NCI-H1694 treated with DMSO at 0.1 percent for 48 hours (cell line): ENCODE results near the gene PSMB1.
"Not testable (repeated sequence)": the region's sequence is repeated elsewhere in the genome, so short reads cannot be mapped to it uniquely, and the experiment has no call there.

ENCODE experiments used
- DNase-seq: peaks from one replicate; lab custom pipeline; 2025; lab: John Stamatoyannopoulos, UW

Gene PSMB1

DNA sequence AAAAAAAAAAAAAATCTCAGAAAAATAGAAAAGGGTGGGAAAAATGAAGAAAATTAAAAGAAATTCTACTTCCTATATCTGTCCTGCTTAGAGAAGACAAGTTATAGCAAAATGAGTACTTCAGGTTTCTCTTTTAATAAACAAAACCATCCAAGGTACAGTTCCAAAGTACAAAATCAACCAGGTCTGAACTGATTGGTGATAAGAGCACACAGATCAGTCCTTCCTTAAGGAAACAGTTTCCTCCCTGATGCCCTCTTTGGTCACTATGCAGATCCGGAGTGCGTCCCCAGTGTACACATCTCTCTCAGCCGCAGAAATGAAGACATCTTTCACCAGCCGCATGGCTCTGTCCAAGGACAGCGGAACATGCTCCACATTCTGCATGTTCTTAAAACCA lies 18.1 kb downstream of the PSMB1 start:
- DNase-seq, result no peak

DNA sequence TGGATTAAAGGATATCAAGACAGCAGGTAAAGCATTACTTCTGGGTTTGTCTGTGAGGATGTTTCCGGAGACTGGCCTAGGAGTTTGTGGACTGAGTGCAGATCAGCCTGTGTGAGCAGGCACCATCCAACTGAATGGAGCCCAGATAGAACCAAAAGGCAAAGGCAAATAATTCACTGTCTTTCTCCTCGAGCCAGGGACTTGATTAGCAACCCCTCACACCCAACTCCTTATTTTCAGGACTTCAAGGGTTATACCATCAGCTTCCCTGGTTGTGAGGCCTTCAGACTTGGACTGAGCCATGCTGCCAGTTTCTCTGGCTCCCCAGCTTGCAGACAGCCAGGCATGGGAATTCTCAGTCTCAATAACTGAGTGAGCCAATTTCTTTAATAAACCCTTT lies 19.3 kb downstream of the PSMB1 start:
- no peak for DNase-seq

DNA sequence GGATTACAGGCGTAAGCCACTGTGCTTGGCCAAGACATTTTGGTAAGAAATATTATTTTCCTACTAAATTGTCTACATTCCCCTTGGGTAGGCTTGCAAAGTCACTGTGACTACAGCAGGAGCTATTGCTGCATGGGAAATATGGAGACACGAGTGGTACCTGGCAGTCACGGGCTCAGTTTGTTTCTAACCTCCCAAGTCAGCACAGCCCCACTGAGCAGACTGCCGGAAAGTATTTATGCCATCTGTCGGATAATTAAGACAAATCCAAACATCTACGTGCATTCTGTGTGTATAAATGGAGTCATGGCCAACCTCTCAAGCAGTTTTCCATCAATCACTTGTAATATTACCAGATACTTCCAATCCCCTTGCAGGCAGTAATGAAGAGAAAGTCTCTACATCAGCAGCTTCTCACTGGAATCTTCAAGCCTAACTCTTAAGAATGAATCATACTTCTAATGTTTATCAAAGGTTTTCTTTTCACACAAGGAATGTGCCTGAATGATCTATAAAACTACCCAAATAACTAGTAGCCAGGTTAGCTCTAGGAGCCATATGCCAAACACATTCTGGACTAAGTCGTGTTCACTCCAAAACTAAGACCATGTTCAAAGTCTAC lies 20.1 kb downstream of the PSMB1 start:
- DNase-seq, result peak; percentile 14

- peak; percentile 31 for DNase-seq
Observed at GRCh38 chr6:170529839-170530469, 23.2 kb downstream of the PSMB1 start.

DNA sequence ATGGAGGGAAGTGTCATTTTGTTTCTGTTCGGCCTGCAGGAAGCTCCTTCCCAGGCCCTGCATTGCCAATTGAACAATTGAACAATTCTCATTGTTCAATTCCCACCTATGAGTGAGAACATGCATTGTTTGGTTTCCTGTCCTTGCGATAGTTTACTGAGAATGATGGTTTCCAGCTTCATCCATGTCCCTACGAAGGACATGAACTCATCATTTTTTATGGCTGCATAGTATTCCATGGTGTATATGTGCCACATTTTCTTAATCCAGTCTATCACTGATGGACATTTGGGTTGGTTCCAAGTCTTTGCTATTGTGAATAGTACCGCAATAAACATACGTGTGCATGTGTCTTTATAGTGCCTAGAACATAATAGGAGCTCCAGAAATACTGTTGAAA lies 25.1 kb downstream of the PSMB1 start:
- DNase-seq, result not testable (repeated sequence)

DNA sequence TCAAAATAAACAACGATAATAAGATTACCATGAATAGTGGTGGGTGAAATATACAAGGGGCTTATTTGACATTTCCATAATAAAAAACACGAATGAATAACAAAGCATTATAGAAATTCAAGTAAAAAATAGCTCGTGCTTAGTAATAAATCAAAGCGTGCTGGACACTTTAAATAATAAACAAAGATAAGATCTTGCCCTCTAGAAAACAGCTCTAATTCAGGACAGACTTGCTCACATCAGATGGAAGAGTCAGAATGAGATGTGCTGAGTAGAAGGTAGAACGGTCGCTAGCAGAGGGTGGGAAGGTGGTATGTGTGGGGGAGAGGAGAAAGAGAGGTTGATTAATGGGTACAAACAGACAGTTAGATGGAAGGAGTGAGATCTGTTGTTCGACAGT lies 27.3 kb downstream of the PSMB1 start:
- no peak for DNase-seq

DNA sequence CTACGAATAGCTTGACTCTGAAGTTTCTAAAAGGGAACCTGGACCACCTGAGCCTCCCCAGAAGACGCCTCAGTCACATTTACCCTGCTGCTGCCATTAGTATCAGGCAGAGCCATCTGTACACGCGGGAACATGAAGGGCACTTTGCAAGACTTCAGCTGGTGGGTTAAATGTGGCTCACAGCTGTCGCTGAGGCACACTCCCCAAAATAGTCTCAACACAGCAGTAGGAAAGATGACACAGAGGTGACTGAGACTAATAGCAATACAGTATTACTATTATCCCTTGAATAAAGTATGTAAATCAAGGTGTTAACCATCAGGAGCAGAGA lies 29.0 kb downstream of the PSMB1 start:
- DNase-seq, result no peak

GRCh38 chr6:170523256-170524171 lies 29.6 kb downstream of the PSMB1 start:
- no peak for DNase-seq

GRCh38 chr6:170522565-170523183 lies 30.4 kb downstream of the PSMB1 start:
- no peak for DNase-seq

DNA sequence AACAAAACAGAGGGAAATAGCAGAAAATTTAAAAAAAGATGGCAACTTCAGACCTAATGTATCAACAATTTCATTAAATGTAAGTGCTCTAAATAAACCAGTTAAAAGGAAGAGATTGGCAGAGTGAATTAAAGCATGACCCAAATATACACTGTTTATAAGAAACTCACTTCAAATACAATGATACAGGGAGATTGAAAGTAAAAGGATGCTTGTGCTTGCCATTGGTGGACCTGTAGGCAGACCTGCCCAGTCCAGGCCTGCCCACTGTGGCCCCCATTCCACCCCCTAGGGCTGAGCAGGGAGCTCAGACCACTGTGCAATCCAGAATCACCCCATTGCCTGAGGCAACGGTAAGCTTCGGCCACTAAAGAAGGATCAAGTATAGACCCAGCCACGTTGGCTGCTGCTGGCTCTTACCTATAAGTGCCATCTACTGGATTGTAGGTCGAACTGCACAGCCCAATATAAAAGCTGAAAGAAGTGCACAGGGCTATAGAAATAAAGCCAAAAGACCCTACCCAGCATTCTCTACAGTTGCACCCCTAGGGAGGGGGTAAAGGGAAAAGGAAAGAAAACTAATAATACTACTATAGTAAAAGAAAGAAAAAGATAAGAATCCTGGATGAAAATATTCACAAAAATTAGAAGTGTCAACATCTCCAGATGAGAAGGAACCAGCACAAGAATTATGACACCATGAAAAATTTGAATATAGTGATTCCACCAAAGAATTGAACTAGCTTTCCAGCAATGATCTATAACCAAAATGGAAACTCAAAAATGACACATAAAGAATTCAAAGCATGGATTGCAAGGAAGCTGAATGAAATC lies 36.1 kb downstream of the PSMB1 start:
- DNase-seq, result peak; percentile 63

DNA sequence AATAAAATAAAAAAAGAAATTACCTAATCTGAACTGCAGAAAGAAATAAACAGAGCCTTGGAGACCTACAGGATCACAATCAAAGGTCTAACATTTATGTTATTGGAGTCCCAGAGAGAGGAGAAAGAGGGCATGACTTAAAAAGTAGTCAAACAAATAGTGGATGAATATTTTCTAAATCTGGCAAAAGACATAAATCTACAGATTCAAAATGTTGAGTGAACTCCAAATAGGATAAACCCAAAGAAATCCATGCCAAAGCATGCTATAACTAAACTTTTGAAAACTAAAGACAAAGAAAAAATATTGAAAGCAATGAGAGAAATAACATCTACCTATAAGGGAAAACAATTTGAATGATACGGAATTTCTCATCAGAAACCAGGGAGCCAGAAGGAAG lies 38.2 kb downstream of the PSMB1 start:
- DNase-seq, result no peak

DNA sequence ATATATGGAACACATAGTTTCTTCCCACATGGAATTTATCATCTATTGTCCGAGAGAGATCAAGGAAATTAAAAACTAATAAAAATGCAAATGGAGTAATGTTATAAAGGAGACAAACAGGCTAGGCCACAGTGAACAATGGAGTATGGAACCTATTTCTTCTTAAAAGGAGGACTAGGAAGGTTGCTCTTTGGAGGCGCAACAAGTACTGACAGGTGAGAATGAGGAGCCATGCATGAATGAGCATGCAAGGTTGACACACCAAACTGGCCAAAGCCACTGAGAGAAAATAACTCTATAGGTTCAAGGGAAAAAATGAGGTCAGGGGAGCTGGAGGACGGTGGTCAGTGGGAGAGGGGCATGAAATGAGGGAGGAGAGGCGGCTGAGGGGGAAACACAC lies 40.9 kb downstream of the PSMB1 start:
- no peak for DNase-seq

- DNase-seq, result no peak
Observed at GRCh38 chr6:170510631-170511030, 42.5 kb downstream of the PSMB1 start.

- DNase-seq, result no peak
Observed at GRCh38 chr6:170509723-170510018, 43.4 kb downstream of the PSMB1 start.

DNA sequence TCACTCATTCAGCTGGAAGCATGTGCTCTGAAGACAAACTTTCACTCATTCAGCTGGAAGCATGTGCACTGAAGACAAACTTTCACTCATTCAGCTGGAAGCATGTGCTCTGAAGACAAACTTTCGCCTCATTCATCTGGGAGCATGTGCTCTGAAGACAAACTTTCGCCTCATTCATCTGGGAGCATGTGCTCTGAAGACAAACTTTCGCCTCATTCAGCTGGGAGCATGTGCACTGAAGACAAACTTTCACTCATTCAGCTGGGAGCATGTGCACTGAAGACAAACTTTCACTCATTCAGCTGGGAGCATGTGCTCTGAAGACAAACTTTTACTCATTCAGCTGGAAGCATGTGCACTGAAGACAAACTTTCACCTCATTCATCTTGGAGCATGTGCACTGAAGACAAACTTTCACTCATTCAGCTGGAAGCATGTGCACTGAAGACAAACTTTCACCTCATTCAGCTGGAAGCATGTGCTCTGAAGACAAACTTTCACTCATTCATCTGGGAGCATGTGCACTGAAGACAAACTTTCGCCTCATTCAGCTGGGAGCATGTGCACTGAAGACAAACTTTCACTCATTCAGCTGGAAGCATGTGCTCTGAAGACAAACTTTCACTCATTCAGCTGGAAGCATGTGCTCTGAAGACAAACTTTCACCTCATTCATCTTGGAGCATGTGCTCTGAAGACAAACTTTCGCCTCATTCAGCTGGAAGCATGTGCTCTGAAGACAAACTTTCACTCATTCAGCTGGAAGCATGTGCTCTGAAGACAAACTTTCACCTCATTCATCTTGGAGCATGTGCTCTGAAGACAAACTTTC lies 44.0 kb downstream of the PSMB1 start:
- DNase-seq, result not testable (repeated sequence)

DNA sequence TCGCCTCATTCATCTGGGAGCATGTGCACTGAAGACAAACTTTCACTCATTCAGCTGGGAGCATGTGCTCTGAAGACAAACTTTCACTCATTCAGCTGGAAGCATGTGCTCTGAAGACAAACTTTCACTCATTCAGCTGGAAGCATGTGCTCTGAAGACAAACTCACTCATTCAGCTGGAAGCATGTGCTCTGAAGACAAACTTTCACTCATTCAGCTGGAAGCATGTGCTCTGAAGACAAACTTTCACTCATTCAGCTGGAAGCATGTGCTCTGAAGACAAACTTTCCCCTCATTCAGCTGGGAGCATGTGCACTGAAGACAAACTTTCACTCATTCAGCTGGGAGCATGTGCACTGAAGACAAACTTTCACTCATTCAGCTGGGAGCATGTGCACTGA lies 44.8 kb downstream of the PSMB1 start:
- DNase-seq, result not testable (repeated sequence)

DNA sequence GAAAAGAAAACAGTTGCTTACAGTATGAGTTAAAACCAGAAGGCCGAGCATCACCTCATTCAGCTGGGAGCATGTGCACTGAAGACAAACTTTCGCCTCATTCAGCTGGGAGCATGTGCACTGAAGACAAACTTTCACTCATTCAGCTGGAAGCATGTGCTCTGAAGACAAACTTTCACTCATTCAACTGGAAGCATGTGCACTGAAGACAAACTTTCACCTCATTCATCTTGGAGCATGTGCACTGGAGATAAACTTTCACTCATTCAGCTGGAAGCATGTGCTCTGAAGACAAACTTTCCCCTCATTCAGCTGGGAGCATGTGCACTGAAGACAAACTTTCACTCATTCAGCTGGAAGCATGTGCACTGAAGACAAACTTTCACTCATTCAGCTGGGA lies 45.4 kb downstream of the PSMB1 start:
- not testable (repeated sequence) for DNase-seq

DNA sequence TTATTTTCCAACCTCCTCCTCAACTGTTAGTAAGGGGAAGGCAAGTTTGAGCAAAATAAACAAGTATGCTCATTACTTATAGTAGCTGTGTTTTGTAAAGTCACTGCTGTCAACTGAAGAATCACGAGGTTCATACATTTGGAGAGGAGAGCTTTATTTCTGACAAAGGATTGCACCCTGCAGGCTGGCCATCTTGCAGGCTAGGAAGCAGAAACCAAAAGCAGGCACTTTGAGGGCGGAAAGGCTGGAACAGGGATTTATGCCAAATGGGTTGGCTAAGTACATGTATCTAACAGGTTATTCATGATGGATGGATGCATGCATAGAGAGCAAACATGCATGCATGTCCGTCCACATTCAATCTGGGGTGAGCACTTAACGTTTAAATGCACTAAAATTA lies 46.7 kb downstream of the PSMB1 start:
- DNase-seq, result no peak

GRCh38 chr6:170505306-170505705 lies 47.8 kb downstream of the PSMB1 start:
- no peak for DNase-seq

DNA sequence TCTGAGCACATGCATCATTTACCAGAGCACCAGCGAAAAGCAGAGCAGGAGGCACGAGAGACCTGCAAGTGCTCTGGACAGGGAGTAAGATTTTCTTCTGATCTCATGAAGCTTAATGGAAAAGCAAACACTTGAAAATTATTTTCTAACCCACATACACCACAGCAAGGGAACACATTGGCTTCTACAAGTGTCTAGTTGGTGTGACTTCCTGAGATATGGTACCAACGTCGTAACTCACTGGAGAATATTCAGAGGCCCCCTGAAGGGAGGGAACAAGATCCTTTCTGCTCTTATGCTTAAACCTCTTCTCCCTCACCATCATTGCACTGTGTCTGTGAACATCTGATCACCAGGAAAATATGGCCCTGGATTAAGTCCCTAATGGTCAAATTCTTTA lies 48.6 kb downstream of the PSMB1 start:
- no peak for DNase-seq

GRCh38 chr6:170503414-170503761 lies 49.7 kb downstream of the PSMB1 start:
- no peak for DNase-seq
